ENCODE results near the gene USP40.

The USP40 gene

GRCh38 chr2:233551491-233551890 is 15.1 kb downstream of the USP40 start:
- DNase-seq, result no peak

GRCh38 chr2:233546774-233547173 is 19.8 kb downstream of the USP40 start:
- DNase-seq, result no peak

- DNase-seq, result no peak
Measured at GRCh38 chr2:233546101-233546500, 20.5 kb downstream of the USP40 start.

- no peak for DNase-seq
Measured at GRCh38 chr2:233544200-233544610, 22.4 kb downstream of the USP40 start.

- peak; percentile 22 to 53 (median 27) for DNase-seq
Measured at GRCh38 chr2:233542507-233542906, 24.1 kb downstream of the USP40 start.

GRCh38 chr2:233538741-233539140 is 27.8 kb downstream of the USP40 start:
- no peak for DNase-seq

- no peak for DNase-seq
Measured at GRCh38 chr2:233535271-233535670, 31.3 kb downstream of the USP40 start.

- DNase-seq, result no peak
Measured at GRCh38 chr2:233532971-233533370, 33.6 kb downstream of the USP40 start.

GRCh38 chr2:233531955-233532354 is 34.6 kb downstream of the USP40 start:
- DNase-seq, result no peak

GRCh38 chr2:233530381-233530780 is 36.2 kb downstream of the USP40 start:
- no peak for DNase-seq

GRCh38 chr2:233528182-233528581 is 38.4 kb downstream of the USP40 start:
- DNase-seq, result no peak

- DNase-seq, result no peak
Measured at GRCh38 chr2:233525791-233526190, 40.8 kb downstream of the USP40 start.

GRCh38 chr2:233519787-233520611 is 46.6 kb downstream of the USP40 start:
- peak in 1 of 3 donors; percentile 8 for DNase-seq

GRCh38 chr2:233513953-233514655 is 52.5 kb downstream of the USP40 start:
- DNase-seq, result no peak

GRCh38 chr2:233503947-233504637 is 62.5 kb downstream of the USP40 start:
- DNase-seq, result no peak

- no peak for DNase-seq
Measured at GRCh38 chr2:233503481-233503880, 63.1 kb downstream of the USP40 start.

- DNase-seq, result peak; percentile 24 to 40 (median 26)
Measured at GRCh38 chr2:233501198-233502076, 65.1 kb downstream of the USP40 start.

- DNase-seq, result no peak
Measured at GRCh38 chr2:233499928-233500327, 66.7 kb downstream of the USP40 start.

GRCh38 chr2:233498126-233498525 is 68.5 kb downstream of the USP40 start:
- peak; percentile 30 to 39 (median 35) for DNase-seq

GRCh38 chr2:233497692-233498091 is 68.9 kb downstream of the USP40 start:
- no peak for DNase-seq

- DNase-seq, result no peak
Measured at GRCh38 chr2:233495503-233496496, 70.8 kb downstream of the USP40 start.

Data from suppressor macrophage treated with lipopolysaccharide for 1 hour (primary cell).